ENCODE results near the gene ZBTB7C. TPM values are rescaled to one million over a fixed set of nuclear protein-coding genes. Genes with fewer than 3 reads are reported as not detected.

ZBTB7C gene
- total and polyA plus RNA-seq, 10 of the 15 experiments (the other 5 are each of a cell fraction or from before 2014, with no cell fraction given), result under 0.01 to 0.08 (median 0.01) TPM; not detected in 7

DNA sequence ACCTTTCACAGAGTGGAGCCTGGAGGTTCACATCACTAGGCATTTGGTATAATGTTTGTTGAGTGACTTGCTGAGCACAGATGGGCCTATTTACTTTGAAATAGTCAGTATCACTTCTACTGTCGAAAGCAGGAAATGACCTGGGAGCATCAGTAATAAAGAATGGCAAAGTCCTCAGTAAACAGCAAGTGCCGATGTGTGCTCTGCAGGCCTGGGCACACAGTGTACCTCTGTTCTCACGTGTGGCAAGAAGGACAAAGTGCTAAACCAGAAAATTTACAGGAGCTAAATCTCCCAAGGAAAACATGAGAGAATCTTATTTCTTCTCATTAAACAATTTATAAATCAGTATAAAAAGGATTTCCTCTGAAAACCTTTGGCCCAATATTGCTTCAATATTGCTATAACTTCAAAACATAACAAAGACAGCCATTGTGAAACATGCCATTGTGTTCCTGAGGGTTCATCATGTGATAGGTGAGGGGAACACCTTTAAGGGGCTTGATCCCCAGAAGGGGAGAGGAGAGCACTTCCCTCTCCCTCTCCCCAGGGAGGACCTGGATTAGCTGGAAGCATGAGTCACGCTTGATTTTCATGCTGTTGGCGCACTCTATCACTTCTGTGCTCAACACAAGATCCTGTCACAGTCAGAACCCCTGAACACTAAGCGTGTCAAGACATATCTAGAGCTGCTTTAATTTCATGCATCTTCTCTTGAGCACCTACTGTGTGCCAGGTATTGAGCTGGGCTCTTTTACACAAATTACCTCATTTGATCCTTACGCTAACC is 347.2 kb downstream of the ZBTB7C start (continued):
- TF ChIP-seq TARDBP (IDR thresholded peaks at IDR 0.05; ENCODE audit: borderline replicate concordance) (no peak), CBFB (IDR thresholded peaks at IDR 0.05; ENCODE audit: low read depth) (no peak), CHD1 (IDR thresholded peaks at IDR 0.05; ENCODE audit: low read depth, low read length) (no peak), MTA3 (IDR thresholded peaks at IDR 0.05; ENCODE audit: borderline replicate concordance, low read length) (no peak), RBBP5 (conservative IDR thresholded peaks at IDR 0.05) (no peak)
- TF ChIP-seq, protein P1, sequence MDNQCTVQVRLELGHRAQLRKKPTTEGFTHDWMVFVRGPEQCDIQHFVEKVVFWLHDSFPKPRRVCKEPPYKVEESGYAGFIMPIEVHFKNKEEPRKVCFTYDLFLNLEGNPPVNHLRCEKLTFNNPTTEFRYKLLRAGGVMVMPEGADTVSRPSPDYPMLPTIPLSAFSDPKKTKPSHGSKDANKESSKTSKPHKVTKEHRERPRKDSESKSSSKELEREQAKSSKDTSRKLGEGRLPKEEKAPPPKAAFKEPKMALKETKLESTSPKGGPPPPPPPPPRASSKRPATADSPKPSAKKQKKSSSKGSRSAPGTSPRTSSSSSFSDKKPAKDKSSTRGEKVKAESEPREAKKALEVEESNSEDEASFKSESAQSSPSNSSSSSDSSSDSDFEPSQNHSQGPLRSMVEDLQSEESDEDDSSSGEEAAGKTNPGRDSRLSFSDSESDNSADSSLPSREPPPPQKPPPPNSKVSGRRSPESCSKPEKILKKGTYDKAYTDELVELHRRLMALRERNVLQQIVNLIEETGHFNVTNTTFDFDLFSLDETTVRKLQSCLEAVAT (IDR thresholded peaks at IDR 0.05), result no peak
- TF ChIP-seq, protein P2, sequence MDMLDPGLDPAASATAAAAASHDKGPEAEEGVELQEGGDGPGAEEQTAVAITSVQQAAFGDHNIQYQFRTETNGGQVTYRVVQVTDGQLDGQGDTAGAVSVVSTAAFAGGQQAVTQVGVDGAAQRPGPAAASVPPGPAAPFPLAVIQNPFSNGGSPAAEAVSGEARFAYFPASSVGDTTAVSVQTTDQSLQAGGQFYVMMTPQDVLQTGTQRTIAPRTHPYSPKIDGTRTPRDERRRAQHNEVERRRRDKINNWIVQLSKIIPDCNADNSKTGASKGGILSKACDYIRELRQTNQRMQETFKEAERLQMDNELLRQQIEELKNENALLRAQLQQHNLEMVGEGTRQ (IDR thresholded peaks at IDR 0.05; ENCODE audit: borderline replicate concordance, low read depth, low read length), result no peak

DNA sequence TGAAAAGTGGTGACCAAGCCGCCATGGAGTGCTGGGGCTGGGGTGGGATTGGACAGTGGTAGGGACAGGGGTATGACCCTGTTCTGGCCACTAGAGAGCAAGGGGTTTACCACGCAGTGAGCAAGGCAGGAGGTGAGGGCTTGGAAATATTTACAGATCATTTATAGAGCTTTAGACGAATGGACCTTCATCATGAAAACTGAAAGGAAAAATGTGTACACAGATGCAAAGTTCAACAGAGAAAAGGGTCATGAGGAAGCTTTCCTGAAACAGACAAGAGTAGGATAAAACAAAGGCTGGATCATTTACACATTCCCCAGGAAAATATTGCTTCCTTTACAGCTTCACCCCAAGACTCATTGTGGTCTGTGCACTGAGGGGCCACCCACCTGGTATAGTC is 348.2 kb downstream of the ZBTB7C start:
- no peak overlapping the region for H3K27ac ChIP-seq (ENCODE audit: control insufficient read depth, insufficient read depth)
- in situ Hi-C loops (cut with MboI) (no loop called here), intact Hi-C loops (cut with micrococcal nuclease; ENCODE audit: unreplicated experiment) (no loop called here)
- no peaks in the 10 kb centered on the region for H4K20me1 ChIP-seq (ENCODE audit: control insufficient read depth, insufficient read depth)
- POLR2A ChIA-PET, result no interaction called here
- CTCF ChIA-PET, result no interaction called here
- no peaks in the 10 kb centered on the region for H3K79me2 ChIP-seq (ENCODE audit: control insufficient read depth, insufficient read depth, low read length)
- peaks cover 5 to 12% of the 10 kb centered on the region in 2 experiments for H3K27me3 ChIP-seq (replicated peaks in 1 of 2; ENCODE audit: control insufficient read depth in 2 of 2, insufficient read depth in 2 of 2, low read length in 1 of 2)
- RAD21 ChIA-PET (ENCODE audit: unreplicated experiment), result no interaction called here
- H2AFZ ChIP-seq (ENCODE audit: control insufficient read depth, low read depth, low read length), result no peak overlapping the region
- no peaks in the 10 kb centered on the region for H3K36me3 ChIP-seq (ENCODE audit: control insufficient read depth in 2 of 2, insufficient read depth in 2 of 2, low read length in 1 of 2)
- no peaks in the 10 kb centered on the region for H3K9me3 ChIP-seq (replicated peaks; ENCODE audit: control insufficient read depth, insufficient read depth, low read length)
- H3K9ac ChIP-seq (ENCODE audit: control insufficient read depth, insufficient read depth, low read length), result no peak overlapping the region
- H3K4me1 ChIP-seq (ENCODE audit: control insufficient read depth, insufficient read depth, low read length), result no peaks in the 10 kb centered on the region
- SMC1A ChIA-PET (ENCODE audit: uncharacterized antibody, unreplicated experiment), result no interaction called here
- no peak overlapping the region for H3K4me2 ChIP-seq (ENCODE audit: control insufficient read depth, insufficient read depth)
- no peak for DNase-seq (ENCODE audit: low read depth, low spot score)
- BruUV-seq (replicated peaks), result no TSS peak
- no peak overlapping the region for H3K4me3 ChIP-seq
- ATAC-seq, result no peak
- no peak for FAIRE-seq
- WGBS (ENCODE audit: insufficient coverage, insufficient replicate concordance, low lambda C conversion rate, missing lambda C conversion rate), result 21% methylated on average over 3 of the region's 3 CpGs
- TF ChIP-seq, protein P2 (IDR thresholded peaks at IDR 0.05; ENCODE audit: borderline replicate concordance, low read depth, low read length), result no peak
- TF ChIP-seq GATAD2B (conservative IDR thresholded peaks at IDR 0.05; ENCODE audit: low read depth) (no peak), RFX5 (IDR thresholded peaks at IDR 0.05; ENCODE audit: low read depth, low read length) (no peak), ETV6 (conservative IDR thresholded peaks at IDR 0.05 in 1 of 2, IDR thresholded peaks at IDR 0.05 in 1 of 2; ENCODE audit: borderline replicate concordance in 1 of 2, low read depth in 1 of 2) (no peak), MXI1 (IDR thresholded peaks at IDR 0.05; ENCODE audit: low read depth, low read length) (no peak), BHLHE40 (IDR thresholded peaks at IDR 0.05; ENCODE audit: borderline replicate concordance in 1 of 2, low read depth in 2 of 2, low read length in 1 of 2) (no peak)
- TF ChIP-seq, protein P3, sequence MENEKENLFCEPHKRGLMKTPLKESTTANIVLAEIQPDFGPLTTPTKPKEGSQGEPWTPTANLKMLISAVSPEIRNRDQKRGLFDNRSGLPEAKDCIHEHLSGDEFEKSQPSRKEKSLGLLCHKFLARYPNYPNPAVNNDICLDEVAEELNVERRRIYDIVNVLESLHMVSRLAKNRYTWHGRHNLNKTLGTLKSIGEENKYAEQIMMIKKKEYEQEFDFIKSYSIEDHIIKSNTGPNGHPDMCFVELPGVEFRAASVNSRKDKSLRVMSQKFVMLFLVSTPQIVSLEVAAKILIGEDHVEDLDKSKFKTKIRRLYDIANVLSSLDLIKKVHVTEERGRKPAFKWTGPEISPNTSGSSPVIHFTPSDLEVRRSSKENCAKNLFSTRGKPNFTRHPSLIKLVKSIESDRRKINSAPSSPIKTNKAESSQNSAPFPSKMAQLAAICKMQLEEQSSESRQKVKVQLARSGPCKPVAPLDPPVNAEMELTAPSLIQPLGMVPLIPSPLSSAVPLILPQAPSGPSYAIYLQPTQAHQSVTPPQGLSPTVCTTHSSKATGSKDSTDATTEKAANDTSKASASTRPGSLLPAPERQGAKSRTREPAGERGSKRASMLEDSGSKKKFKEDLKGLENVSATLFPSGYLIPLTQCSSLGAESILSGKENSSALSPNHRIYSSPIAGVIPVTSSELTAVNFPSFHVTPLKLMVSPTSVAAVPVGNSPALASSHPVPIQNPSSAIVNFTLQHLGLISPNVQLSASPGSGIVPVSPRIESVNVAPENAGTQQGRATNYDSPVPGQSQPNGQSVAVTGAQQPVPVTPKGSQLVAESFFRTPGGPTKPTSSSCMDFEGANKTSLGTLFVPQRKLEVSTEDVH (IDR thresholded peaks at IDR 0.05; ENCODE audit: low read depth, partially characterized antibody), result no peak

Measured in GM12878 (cell line).